Fibroblast of skin of left biceps (primary cell): ENCODE data around the gene ZNF565.
A peak's percentile ranks its signal among the peaks of the same experiment; 100 is the strongest.
"Not testable (repeated sequence)": the region's sequence is repeated elsewhere in the genome, so short reads cannot be mapped to it uniquely, and the experiment has no call there.

Experiments used
- DNase-seq, 2 experiments: peaks; one replicate each; pipeline ENCODE4 v3.0.0-alpha.2; 2013; ENCODE audit warnings: low read depth in 2 of 2

The ZNF565 gene

DNA sequence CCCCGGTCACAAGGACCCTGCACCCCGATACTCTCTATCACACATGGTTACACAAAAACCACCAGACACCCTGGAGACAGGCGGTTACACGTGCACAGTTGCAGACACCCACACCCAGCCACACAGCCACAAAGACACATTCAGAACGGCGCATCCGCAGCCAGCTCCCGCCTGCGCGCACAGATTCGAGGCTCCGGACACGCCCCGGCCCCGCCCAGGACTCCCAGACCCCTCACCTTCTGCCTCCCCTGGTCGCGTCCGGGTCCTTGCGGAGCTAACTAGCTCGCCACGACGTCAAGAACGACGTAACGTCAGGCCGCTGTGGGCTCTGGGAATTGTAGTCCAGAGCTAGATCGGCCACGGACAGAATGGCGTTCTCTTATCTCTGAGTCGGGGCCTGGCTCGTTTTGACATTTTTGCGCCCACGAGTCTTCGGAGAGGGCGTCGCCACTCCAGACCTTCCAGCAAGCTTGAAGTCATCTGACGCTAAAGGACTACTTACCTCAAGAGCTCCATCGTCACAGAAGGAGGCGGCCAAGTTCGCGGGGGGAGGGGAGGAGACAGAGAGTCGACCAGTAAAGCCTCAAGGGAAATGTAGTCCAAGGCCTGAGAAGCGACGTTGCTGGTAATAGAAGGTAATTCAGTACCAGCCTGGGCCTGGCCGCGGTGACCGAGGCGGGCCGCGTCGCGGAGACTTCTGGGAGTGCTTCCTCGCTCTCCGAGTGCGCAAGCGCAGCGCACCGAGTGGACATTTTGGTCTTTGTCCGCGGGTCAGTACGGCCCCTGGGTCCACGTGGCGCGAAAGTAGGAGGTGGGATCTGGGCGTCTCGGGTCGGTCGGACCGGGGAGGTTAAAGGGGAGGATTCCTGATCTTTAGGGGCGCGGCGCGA lies at the start of gene ZNF565, which contains the start of gene ZNF146:
TSS of gene ZNF565 (minus strand) at position 280 of the 890 bp plus-strand sequence. CDS start 12,680 bp downstream, outside the sequence.
TSS of gene ZNF146 (plus strand) at position 721 of the 890 bp plus-strand sequence. CDS start 21,335 bp downstream, outside the sequence.
- peak; percentile 95 to 96 for DNase-seq

DNA sequence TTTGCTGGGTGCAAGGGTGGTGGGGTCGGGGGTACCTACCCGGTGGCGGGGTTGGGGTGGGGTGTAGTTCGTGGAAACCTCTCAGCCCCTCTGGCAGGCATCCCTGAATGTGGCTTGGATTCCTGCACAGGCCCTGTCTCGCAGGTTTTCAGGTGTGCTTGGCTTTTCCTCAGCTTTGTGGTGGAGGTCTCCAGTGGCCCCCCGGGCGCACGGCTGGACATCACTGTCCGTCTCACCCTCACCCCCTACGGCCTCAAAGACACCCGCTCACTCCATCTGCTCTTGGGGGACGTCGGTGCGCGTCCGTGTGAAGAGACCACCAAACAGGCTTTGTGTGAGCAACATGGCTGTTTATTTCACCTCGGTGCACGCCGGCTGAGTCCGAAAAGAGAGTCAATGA lies 44.7 kb upstream of the ZNF565 start:
- no peak for DNase-seq

DNA sequence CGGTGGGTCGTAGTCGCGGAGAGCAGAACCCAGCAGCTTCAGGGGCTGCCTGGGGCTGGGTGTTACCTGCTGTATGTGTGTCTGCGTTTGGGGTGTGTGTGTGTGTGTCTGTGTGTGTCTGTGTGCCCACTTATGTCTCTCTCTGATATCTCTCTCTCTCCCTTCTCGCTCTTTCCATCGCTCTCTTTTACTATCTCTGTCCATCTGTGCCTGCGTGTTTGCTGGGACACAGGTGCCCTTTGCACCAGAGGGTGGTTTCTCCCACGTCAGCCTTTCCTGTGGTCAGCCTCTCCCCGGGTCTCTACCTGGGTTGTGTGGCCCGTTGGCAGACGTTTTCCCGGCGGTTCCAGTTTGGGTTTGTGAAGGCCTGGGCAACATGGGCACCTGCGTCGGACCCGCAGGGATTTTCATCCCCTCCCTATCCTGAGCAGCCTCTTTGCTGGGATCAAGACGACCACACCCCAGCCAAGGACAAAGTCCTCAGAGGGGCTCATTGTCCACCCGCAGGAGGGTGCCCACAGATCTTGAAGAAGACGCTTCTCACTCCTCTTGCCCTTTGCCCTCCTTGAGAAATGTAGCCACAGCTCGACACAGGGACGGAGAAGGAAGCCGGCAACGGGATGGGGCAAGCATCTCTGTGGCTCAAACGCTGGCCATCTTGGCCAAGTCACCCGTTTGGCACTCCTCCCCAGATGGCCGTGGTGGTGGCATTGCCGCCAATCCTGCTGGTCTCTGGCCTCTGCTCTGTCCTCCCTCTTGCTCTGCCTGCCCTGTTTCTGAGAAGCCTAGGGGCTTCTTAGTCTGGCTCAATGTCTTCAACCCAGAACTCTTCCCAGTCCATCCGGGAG lies 43.8 kb upstream of the ZNF565 start:
- no peak for DNase-seq

DNA sequence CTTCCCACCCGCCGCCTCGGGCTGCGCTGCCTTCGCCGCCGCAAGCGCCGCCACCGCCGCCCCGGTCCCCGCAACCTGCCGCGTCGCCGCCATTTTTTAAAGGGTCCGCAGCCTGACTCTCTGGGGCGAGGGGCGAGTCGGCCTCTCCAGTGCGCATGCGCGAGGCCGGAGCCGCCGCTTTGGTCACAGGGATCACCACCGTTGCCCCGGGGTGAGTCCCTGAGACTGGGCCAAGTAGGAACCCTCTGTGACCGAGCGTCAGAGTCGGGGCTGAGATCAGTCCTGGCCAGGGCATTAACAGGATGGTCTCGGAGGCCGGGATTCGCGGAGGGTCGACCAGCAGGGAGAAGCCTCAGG lies 43.0 kb upstream of the ZNF565 start:
- DNase-seq, result no peak

DNA sequence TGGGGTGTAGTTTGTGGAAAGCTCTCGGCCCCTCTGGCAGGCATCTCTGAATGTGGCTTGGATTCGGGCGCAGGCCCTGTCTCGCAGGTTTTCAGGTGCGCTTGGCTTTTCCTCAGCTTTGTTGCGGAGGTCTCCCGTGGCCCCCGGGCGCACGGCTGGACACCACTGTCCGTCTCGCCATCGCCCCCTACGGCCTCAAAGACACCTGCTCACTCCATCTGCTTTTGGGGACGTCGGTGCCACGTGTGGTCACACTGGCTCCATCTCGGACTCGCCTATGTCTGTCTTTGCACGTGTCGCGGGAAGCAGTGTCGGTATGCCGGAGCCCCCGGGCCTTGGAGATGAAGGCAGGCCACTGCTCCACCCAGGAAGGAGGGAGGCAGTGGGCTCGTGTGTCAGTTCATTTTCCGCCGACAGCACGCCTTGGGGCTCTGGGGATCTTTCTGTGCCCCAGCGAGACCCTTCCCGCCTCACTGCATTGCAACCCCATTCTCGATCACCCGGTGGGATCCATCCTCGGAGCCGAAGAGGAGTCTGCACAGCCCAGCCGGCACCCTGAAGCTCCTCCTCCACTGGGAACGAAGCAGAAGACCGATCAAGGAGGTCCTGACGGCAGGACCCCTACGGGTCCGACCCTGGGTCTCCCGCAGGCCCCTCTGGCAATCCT lies 42.5 kb upstream of the ZNF565 start:
- no peak for DNase-seq

DNA sequence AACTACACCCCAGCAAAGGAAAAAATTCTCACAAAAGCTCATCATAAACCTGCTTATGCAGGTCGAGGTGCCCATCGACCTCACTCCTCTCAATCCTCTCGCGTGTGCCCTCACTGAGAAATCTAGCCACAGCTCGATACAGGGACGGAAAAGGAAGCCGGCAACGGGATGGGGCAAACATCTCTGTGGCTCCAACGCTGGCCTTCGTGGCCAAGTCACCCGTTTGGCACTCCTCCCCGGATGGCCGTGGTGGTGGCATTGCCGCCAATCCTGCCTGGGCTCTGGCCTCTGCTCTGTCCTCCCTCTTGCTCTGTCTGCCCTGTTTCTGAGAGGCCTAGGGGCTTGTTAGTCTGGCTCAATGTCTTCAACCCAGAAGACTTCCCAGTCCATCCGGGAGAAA lies 41.6 kb upstream of the ZNF565 start:
- DNase-seq, result no peak

DNA sequence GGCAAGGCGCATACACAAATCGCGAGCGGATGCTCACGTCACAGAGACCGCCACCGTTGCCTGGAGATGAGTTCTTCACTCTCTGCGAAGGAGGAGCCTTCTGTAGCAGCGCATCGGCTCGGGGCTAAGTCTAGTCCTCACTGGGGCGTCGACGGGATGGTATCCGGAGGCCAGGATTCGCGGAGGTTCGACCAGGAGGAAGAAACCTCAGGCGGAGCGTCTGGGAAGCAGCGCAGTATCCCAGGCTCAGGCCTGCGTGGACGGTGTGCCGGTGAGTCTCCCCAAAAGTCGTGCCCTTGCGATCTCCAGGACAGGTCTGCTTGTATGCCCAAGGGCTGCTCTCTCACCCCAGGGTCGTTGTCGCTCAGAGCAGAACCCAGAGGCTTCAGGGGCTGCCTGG lies 40.9 kb upstream of the ZNF565 start:
- no peak for DNase-seq

DNA sequence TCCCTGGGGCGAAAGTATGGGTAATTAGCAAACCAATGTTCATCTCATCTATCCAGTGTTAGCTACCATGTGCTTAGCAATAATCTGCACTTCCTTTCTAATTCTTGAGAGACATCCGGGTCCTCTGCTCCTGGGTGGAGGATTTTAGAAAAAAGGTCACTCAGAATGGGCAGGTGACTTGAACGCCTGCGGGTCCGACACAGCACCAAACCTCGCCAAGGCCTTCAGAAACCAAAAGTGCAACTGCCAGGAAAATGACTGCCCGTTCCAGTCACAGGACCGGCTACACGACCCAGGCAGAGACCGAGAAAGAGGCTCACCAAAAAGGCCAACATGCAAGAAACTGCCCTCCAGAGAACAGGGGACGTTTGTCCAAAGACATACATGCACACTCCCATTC lies 40.4 kb upstream of the ZNF565 start:
- no peak for DNase-seq

DNA sequence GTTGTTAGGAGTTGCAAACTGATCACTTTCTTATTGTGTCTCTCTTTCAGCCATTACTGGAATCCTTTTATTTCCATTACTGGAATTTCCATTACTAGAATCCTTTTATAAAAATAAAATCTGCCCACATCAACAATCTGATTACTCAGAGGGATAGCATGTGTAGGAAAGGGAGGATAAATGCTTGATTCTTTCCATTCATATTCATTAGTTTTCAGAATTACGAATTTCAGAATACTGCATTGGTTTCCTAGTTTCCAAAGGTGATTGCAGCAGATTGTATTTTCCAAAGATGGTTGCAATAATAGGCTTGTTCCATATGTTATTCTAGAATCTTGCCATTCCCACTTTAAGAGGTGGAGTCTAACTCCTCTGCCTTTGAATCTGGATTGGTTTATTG lies 37.6 kb upstream of the ZNF565 start:
- no peak for DNase-seq

DNA sequence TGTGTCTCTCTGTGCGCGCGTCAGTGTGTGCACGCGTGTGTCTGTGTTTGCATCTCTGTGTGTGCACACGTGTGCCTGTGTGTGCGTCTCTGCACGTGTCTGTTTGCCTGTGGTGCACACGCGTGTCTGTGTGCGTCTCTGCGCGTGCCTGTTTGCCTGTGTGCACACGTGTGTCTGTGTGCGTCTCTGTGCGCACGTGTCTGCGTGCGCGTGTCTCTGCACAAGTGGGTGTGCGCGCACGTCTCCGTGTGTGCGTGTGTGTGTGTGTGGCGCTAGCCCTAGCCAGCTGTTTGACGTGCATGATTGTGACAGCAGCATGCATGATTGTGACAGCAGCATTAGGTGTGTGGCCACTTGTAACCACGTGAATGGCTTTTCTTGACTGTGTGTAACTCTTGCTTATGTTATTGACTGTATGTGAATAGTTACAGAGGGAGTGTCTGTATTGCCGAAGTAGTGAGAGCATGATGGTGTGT lies 31.6 kb upstream of the ZNF565 start:
- DNase-seq, result no peak

DNA sequence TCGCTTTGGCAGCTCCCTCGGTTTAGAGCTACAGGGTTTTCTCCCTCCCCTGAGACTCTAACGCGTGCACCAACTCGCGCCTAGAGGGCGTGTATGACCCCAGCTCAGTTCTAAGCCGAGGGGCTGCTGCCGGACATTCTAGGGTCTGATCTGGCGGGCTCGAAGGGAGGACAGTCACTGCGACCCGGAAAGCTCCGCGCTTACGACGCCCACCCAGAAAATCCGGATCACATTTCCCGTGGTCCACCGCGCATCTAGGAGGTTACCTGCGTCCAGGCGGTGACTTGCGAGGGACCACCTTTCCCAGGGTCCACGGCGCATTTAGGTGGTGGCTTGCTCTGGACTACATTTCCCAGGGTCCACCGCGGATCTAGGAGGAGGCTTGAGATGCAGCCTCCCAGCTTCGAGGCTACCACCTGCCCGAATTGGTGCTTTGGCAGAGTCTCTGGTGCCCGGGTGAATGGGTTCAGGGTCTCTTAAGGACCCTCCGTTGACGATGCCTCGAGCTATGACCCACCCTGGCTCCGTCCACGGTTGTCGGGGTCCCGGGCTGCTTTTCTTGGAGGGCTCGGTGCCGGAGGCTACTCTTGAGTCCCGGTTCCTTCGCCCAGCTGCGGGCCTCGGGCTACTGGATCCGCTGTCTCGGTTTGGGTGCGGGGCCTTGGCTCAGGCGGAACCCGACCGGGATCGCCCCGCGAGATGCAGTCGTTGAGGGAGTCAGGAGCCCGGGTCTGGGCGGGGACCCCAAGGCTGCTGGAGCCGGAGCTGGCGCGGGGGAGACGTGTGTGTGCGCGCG lies 30.9 kb upstream of the ZNF565 start:
- DNase-seq, result no peak

DNA sequence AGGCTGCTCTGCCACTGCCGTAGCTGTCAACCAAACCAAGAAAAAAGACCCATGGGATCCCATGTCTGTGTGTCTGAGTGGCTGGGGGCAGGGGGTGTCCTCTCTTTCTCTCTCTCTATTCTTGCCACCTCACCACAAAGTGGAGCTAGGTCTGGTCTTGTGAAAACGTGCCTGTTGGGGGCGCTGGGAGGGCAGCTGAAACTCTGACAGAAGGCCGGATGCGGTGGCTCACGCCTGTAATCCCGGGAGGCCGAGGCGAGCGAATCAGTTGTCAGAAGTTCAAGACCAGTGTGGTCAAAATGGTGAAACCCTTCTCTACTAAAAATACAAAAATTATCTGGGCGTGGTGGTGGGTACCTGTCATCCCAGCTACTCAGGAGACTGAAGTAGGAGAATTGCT lies 29.6 kb upstream of the ZNF565 start:
- DNase-seq, result no peak

DNA sequence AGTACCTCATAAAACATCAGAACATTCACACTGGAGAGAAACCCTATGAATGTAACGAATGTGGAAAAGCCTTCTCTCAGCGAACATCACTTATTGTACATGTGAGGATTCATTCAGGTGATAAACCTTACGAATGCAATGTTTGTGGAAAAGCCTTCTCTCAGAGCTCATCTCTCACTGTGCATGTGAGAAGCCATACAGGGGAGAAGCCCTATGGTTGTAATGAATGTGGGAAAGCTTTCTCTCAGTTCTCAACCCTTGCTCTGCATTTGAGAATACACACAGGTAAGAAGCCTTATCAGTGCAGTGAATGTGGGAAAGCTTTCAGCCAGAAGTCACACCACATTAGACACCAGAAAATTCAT lies 22.5 kb upstream of the ZNF565 start:
- no peak for DNase-seq

DNA sequence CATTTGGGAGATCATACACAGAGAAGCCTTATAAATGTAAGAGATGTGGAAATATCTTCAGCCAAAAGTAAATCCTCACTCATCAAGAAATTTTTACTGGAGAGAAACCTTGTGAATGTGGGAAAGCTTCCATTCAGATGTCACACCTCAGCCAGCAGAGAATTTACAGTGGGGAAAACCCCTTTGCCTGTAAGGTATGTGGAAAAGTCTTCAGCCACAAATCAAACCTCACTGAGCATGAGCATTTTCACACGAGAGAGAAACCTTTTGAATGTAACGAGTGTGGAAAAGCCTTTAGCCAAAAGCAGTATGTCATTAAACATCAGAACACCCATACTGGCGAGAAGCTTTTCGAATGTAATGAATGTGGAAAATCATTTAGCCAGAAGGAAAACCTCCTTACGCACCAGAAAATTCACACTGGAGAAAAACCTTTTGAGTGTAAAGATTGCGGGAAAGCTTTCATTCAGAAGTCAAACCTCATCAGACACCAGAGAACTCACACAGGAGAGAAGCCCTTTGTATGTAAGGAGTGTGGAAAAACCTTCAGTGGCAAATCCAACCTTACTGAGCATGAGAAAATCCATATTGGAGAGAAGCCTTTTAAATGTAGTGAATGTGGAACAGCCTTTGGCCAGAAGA lies 22.0 kb upstream of the ZNF565 start:
- DNase-seq, result no peak

DNA sequence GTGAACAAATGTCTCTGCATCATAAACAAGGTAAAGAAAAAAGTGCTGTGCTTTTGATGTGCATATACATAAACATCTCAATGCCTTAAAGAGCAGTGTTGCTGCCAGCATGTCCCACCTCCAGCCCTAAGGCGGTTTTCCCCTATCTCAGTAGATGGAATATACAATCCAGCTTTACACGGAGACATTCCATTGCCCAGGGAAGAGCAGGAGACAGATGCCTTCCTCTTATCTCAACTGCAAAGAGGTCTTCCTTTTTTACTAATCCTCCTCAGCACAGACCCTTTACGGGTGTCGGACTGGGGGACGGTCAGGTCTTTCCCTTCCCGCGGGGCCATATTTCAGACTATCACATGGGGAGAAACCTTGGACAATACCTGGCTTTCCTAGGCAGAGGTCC lies 19.2 kb upstream of the ZNF565 start:
- DNase-seq, result not testable (repeated sequence)

DNA sequence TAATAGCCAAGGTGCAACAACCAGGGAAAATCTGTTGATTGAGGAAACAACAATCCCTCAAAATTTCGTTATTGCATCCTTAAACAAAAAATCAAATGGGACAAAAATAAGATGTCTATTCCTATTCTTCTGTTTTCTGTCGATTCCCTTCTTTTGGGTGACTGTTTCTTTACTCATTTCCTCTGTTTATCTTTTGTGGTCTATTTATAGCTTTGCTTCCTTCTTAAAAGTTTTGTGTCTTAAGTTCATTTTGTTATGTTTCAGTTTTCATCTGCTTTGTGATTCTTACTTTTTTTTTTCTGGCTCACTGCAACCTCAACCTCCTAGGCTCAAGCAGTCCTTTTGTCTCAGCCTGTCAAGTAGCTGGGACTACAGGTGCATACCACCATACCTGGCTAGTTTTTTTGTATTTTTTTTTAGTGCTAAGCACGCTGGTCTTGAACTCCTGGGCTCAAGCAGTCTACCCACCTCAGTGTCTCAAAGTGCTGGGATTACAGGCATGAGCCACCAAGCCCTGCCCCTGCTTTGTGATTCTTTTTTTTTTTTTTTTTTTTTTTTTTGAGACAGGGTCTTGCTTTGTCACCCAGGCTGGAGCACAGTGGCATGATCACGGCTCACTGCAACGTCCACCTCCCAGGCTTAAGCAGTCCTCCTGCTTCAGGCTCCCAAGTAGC lies 10.9 kb upstream of the ZNF565 start:
- DNase-seq, result no peak

DNA sequence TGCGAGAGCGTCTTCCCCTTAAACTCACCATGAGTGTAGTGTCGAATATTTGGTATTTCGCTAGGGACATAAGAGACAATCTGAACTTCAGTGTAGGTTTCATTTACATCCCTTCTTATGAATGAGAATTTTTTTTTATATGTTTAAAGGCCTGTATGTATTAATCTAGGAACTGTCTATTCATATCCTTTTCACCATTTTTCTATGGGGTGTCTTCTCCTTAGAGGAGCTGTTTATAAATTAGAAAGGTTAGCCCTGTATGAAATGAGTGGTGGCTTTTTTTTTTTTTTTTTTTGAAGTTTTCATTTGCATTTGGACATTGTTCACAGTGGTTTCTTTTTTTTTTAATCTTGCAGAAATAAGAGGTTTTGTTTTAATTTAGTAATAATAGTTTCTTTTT lies 8.0 kb upstream of the ZNF565 start:
- DNase-seq, result no peak

DNA sequence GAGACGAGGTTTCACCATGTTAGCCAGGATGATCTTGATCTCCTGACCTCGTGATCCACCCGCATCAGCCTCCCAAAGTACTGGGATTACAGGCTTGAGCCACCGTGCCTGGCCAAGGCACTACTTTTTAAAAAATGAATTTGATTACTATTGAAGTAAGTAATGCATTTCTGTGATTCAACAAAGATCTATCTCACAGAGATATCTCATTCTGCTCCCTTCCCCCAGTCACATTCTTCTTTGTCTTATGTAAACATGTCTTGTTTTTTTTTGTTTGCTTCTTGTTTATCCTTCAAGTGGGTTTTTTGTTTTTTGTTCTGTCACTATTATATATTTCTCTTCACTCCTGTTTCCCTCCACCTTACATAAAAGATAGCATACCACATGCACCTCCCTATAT lies 7.0 kb upstream of the ZNF565 start:
- DNase-seq, result no peak

DNA sequence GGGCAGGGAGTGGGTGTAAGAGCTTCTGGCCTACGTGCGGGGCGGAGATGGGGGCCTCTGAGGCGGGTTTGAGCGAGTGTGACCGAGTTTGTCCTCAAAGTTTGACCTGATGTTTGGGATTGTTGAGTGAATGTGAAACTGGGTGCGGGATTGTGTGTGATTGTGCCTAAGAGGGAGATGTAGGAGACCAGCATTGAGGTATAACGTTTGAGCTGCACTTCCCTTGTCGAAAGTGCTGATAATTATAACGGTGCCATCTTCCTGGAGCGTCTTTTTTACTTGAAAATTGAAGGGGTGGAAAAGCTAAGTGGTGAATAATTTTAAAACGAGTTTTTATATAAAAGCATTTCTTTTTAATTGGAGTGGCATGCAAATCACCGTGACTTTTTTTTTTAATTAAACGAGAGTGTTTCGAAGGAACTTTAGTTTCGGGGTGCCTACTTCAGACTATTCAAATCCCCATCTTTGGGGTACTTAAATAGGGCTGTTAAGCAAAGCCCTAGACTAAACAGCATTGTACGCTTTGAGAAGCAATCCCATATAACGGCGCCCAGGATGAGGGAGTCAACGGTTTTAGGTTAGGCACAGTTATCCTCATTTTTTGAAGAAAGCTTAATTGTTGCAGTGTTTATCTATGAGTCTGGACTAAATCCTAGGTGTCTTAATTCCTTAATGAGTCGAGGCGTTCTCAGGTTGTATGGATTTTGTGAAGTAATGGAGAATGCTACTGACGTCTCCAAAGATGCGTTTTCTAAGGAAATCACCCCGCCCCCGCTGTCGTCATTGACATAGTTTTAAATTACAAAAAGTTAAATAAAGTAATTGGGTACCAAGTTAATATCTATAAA lies 1.0 kb upstream of the ZNF565 start:
- DNase-seq, result no peak
